Ovary (tissue), 3 donors: ENCODE measurements around the gene ZNF385D.

Source experiments
- EP300 ChIP-seq: sonication (generic); formaldehyde crosslinking; IDR thresholded peaks from one replicate; pipeline ENCODE4 v1.6.1; 2017; ENCODE audit warnings: antibody characterized with exemption
- POLR2A ChIP-seq: fragments of 450-650 bp; IDR thresholded peaks from one replicate; pipeline ENCODE4 v1.6.1; 2017; ENCODE audit warnings: antibody characterized with exemption, mild to moderate bottlenecking, moderate library complexity
- TF ChIP-seq, protein P1 (sequence below), 3 donors: fragments of 450-650 bp in 2 of 3; fragments of 200-600 bp in 1 of 3; IDR thresholded peaks; one replicate each; pipeline versions ENCODE4 v1.5.1 to v1.8.0; 2016 to 2022; ENCODE audit warnings: antibody characterized with exemption in 3 of 3, mild to moderate bottlenecking in 1 of 3
- donor health status: DM: no; HTN: no; CAD: no.

GRCh38 chr3:21751886-21752285, 876 bp upstream of the ZNF385D start:
- TF ChIP-seq, protein P1, sequence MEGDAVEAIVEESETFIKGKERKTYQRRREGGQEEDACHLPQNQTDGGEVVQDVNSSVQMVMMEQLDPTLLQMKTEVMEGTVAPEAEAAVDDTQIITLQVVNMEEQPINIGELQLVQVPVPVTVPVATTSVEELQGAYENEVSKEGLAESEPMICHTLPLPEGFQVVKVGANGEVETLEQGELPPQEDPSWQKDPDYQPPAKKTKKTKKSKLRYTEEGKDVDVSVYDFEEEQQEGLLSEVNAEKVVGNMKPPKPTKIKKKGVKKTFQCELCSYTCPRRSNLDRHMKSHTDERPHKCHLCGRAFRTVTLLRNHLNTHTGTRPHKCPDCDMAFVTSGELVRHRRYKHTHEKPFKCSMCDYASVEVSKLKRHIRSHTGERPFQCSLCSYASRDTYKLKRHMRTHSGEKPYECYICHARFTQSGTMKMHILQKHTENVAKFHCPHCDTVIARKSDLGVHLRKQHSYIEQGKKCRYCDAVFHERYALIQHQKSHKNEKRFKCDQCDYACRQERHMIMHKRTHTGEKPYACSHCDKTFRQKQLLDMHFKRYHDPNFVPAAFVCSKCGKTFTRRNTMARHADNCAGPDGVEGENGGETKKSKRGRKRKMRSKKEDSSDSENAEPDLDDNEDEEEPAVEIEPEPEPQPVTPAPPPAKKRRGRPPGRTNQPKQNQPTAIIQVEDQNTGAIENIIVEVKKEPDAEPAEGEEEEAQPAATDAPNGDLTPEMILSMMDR (IDR thresholded peaks at IDR 0.05) = no peak
- TF ChIP-seq POLR2A (no peak), EP300 (no peak)
